KMS-11 (cell line): ENCODE results near the gene MRTO4.
"Not testable (repeated sequence)": the region's sequence is repeated elsewhere in the genome, so short reads cannot be mapped to it uniquely, and the experiment has no call there.

Experiments used
- H2AFZ ChIP-seq: fragments of 200-600 bp; sonication (generic); 2 replicates; pipeline ENCODE4 v1.6.1; 2016; ENCODE audit warnings: antibody characterized with exemption, mixed run types, low read depth
- H3K27ac ChIP-seq: fragments of 200-600 bp; sonication (generic); 2 replicates; pipeline ENCODE4 v1.6.1; 2016; ENCODE audit warnings: mild to moderate bottlenecking, mixed run types
- H3K27me3 ChIP-seq: fragments of 200-600 bp; sonication (generic); 2 replicates; pipeline ENCODE4 v1.6.1; 2017; ENCODE audit warnings: mild to moderate bottlenecking, low read depth, mixed run types, moderate library complexity; ENCODE audit not compliant: insufficient read depth
- H3K36me3 ChIP-seq: fragments of 200-600 bp; sonication (generic); 2 replicates; pipeline ENCODE4 v1.6.1; 2017; ENCODE audit warnings: mild to moderate bottlenecking, mixed run types; ENCODE audit not compliant: insufficient read depth
- H3K4me1 ChIP-seq: fragments of 200-600 bp; sonication (generic); 2 replicates; pipeline ENCODE4 v1.6.1; 2016; ENCODE audit warnings: mild to moderate bottlenecking, low read depth, mixed run types; ENCODE audit not compliant: poor library complexity, severe bottlenecking
- H3K4me2 ChIP-seq: fragments of 200-600 bp; sonication (generic); 2 replicates; pipeline ENCODE4 v1.7.0; 2016; ENCODE audit warnings: mild to moderate bottlenecking, mixed run types
- H3K4me3 ChIP-seq: fragments of 200-600 bp; sonication (generic); IDR thresholded peaks from 2 replicates; pipeline ENCODE4 v1.6.1; 2017; ENCODE audit warnings: low read depth, low read length, mixed read lengths; ENCODE audit not compliant: insufficient read depth
- H3K79me2 ChIP-seq: fragments of 200-600 bp; sonication (generic); 2 replicates; pipeline ENCODE4 v1.6.1; 2016; ENCODE audit warnings: low read depth, mixed run types; ENCODE audit not compliant: insufficient read depth
- H3K9ac ChIP-seq: fragments of 200-600 bp; sonication (generic); 2 replicates; pipeline ENCODE4 v1.6.1; 2016; ENCODE audit warnings: mild to moderate bottlenecking, mixed run types
- H4K20me1 ChIP-seq: fragments of 200-600 bp; sonication (generic); 2 replicates; pipeline ENCODE4 v1.6.1; 2016; ENCODE audit warnings: mild to moderate bottlenecking, mixed run types; ENCODE audit not compliant: insufficient read depth
- CTCF ChIP-seq: fragments of 200-600 bp; sonication (generic); conservative IDR thresholded peaks from 2 replicates; pipeline ENCODE4 v1.6.1; 2017; ENCODE audit warnings: low read depth, mild to moderate bottlenecking, antibody characterized with exemption, low read length, moderate library complexity, mixed read lengths

MRTO4 gene

DNA sequence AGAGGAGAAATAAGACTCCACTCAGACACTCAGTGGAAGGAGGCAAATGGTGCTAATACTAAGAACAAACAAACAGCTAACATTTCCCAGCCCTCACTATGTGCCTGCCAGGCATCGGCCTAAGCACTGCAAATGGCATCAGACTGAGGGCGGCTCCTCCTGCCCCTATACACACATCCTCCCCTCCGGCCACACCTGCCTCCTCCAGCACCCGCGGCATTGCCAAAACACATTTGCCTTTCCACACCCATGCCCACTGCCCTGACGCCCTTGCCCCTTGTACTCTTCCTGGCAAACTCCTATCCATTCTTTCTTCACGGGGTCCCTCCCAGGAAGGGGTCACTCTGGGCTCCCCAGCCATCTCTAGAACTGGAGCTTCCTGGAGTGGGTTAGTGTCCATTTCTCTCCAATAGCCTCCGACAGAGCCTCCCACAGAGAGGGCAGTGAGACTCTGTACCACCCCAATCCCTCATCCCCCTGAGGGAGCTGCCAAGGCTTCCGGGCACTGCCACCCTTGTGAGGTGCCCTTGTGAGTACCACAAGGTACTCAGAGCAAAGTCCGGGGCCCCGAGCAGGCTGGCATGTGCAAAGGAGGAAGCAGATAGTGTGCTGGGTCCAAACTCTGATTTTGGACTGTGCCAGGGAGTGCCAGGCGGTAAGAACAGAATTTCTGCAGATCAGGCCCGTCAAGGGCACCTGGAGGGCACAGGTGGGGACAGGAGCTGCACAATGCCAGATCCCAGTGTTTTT is 36.0 kb downstream of the MRTO4 start:
- Histone ChIP-seq H3K79me2 (no peaks in the 10 kb centered on the region), H4K20me1 (no peaks in the 10 kb centered on the region), H3K4me2 (no peak overlapping the region), H3K4me1 (no peaks in the 10 kb centered on the region), H3K36me3 (no peaks in the 10 kb centered on the region), H2AFZ (no peak overlapping the region), H3K4me3 (no peak overlapping the region), H3K27ac (no peak overlapping the region), H3K9ac (no peak overlapping the region), H3K27me3 (no peaks in the 10 kb centered on the region)
- TF ChIP-seq CTCF: no peak

DNA sequence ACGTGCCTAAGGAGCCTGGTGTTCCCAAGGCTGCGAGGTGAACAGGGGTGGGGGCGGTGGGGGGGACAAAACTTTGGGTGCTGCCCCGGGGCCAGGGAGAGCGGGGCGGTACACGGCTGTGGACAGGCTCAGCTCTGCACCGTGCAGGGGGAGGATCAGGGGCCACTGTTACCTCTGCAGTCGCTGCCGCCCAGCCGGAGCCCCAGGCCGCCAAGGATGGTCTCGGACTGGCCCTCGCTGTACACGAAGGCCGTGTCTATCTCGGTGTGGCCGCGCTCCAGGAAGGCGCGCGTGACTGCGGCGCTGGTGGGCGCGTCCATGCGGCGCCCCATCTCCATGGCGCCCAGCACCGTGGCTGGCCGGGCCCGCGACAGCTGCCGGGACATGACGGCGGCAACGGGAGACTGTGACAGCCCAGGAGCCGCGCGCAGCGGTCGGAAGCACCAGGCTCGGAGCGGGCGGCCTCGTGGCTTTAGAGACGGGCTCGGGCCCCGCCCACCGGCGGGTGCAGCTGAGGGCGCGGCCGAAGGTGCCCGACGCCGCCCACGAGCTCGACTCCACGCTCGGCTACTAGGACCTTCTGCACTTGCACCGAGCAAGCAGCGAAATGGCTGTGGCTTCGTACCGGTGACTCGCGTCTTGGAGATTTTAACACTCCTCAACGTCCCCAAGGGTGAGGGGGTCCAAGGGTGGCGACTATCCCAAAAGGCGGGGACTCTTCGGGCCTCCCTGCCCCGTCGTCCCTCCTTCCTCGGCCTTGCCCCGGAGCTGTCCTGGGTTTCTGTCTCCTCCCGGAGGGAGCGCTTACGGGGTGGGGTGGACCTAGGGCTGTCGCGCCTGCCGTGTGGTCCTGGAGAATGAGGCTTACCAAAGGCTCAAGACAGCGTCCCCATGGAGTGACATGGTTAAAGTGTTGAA is 37.0 kb downstream of the MRTO4 start, which contains the start of gene AKR7A3:
Gene AKR7A3, minus strand, starts transcription at position 447 of the 918 bp plus-strand sequence. Its CDS starts 61 bp downstream, at position 386.
- not testable (repeated sequence) for H2AFZ ChIP-seq, H3K4me2 ChIP-seq

GRCh38 chr1:19289244-19289643 is 37.6 kb downstream of the MRTO4 start:
- no peaks in the 10 kb centered on the region for H4K20me1 ChIP-seq
- no peaks in the 10 kb centered on the region for H3K36me3 ChIP-seq
- H3K79me2 ChIP-seq: no peaks in the 10 kb centered on the region
- H3K4me2 ChIP-seq: no peak overlapping the region
- H3K27ac ChIP-seq: no peak overlapping the region
- no peak overlapping the region for H3K9ac ChIP-seq
- no peak overlapping the region for H3K4me3 ChIP-seq
- no peak overlapping the region for H2AFZ ChIP-seq
- H3K4me1 ChIP-seq: no peaks in the 10 kb centered on the region
- TF ChIP-seq CTCF: no peak
- no peaks in the 10 kb centered on the region for H3K27me3 ChIP-seq

More for the DNA sequence above, 37.0 kb downstream of the MRTO4 start, which contains the start of gene AKR7A3:
- not testable (repeated sequence) for H3K36me3 ChIP-seq, H3K4me1 ChIP-seq, H4K20me1 ChIP-seq, H3K27ac ChIP-seq, H3K9ac ChIP-seq, H3K4me3 ChIP-seq, H3K27me3 ChIP-seq, H3K79me2 ChIP-seq

GRCh38 chr1:19294638-19295037 is 43.0 kb downstream of the MRTO4 start:
- no peak overlapping the region for H3K27ac ChIP-seq
- H3K9ac ChIP-seq: no peak overlapping the region
- TF ChIP-seq CTCF: no peak
- no peaks in the 10 kb centered on the region for H3K4me1 ChIP-seq
- no peaks in the 10 kb centered on the region for H3K79me2 ChIP-seq
- H3K36me3 ChIP-seq: no peaks in the 10 kb centered on the region
- no peaks in the 10 kb centered on the region for H4K20me1 ChIP-seq
- H3K4me3 ChIP-seq: no peak overlapping the region
- no peak overlapping the region for H2AFZ ChIP-seq
- H3K27me3 ChIP-seq: no peaks in the 10 kb centered on the region
- H3K4me2 ChIP-seq: no peak overlapping the region
